GM19452 (cell line): ENCODE results near the gene LRCH1.
"Not testable (repeated sequence)": the region's sequence is repeated elsewhere in the genome, so short reads cannot be mapped to it uniquely, and the experiment has no call there.

Experiments
- ATAC-seq: cut with Tn5 transposase; IDR thresholded peaks from one replicate; pipeline ENCODE4 v1.9.1; 2021; ENCODE audit not compliant: unreplicated experiment

LRCH1 gene

GRCh38 chr13:46745706-46746105 lies 192.7 kb downstream of the LRCH1 start:
- no peak for ATAC-seq

GRCh38 chr13:46747031-46747820 lies 194.3 kb downstream of the LRCH1 start:
- ATAC-seq: no peak

- no peak for ATAC-seq
Observed at GRCh38 chr13:46748300-46748699, 195.3 kb downstream of the LRCH1 start.

GRCh38 chr13:46749951-46750350 lies 197.0 kb downstream of the LRCH1 start:
- ATAC-seq: no peak

GRCh38 chr13:46751811-46752635 lies 199.1 kb downstream of the LRCH1 start:
- ATAC-seq: peak; percentile 93

- no peak for ATAC-seq
Observed at GRCh38 chr13:46753137-46753536, 200.2 kb downstream of the LRCH1 start.

GRCh38 chr13:46753917-46754316 lies 200.9 kb downstream of the LRCH1 start:
- ATAC-seq: no peak

- ATAC-seq: no peak
Observed at GRCh38 chr13:46754812-46755211, 201.8 kb downstream of the LRCH1 start.

- not testable (repeated sequence) for ATAC-seq
Observed at GRCh38 chr13:46755508-46755907, 202.5 kb downstream of the LRCH1 start.

- no peak for ATAC-seq
Observed at GRCh38 chr13:46756977-46757376, 204.0 kb downstream of the LRCH1 start.

- ATAC-seq: no peak
Observed at GRCh38 chr13:46757640-46758039, 204.7 kb downstream of the LRCH1 start.

- no peak for ATAC-seq
Observed at GRCh38 chr13:46759846-46760245, 206.9 kb downstream of the LRCH1 start.

- ATAC-seq: no peak
Observed at GRCh38 chr13:46761174-46761573, 208.2 kb downstream of the LRCH1 start.

GRCh38 chr13:46761866-46762265 lies 208.9 kb downstream of the LRCH1 start:
- no peak for ATAC-seq

GRCh38 chr13:46769925-46770324 lies 217.0 kb downstream of the LRCH1 start:
- ATAC-seq: not testable (repeated sequence)

GRCh38 chr13:46771693-46772092 lies 218.7 kb downstream of the LRCH1 start:
- no peak for ATAC-seq

GRCh38 chr13:46773541-46773940 lies 220.6 kb downstream of the LRCH1 start:
- no peak for ATAC-seq

- no peak for ATAC-seq
Observed at GRCh38 chr13:46775385-46776107, 222.6 kb downstream of the LRCH1 start.

- no peak for ATAC-seq
Observed at GRCh38 chr13:46778095-46778494, 225.1 kb downstream of the LRCH1 start.

GRCh38 chr13:46778890-46779289 lies 225.9 kb downstream of the LRCH1 start:
- no peak for ATAC-seq

- ATAC-seq: no peak
Observed at GRCh38 chr13:46782066-46782465, 229.1 kb downstream of the LRCH1 start.
